ENCODE data around the gene RBM3.
"Not testable (repeated sequence)": the region's sequence is repeated elsewhere in the genome, so short reads cannot be mapped to it uniquely, and the experiment has no call there.

The RBM3 gene

GRCh38 chrX:48574270-48575266 lies at the start of gene RBM3:
TSS of gene RBM3 (plus strand) at chrX:48574484. CDS start at chrX:48575181, 697 bp downstream.
- DNase-seq = peak; percentile 96

GRCh38 chrX:48525853-48526252 lies 48.4 kb upstream of the RBM3 start:
- not testable (repeated sequence) for DNase-seq

DNA sequence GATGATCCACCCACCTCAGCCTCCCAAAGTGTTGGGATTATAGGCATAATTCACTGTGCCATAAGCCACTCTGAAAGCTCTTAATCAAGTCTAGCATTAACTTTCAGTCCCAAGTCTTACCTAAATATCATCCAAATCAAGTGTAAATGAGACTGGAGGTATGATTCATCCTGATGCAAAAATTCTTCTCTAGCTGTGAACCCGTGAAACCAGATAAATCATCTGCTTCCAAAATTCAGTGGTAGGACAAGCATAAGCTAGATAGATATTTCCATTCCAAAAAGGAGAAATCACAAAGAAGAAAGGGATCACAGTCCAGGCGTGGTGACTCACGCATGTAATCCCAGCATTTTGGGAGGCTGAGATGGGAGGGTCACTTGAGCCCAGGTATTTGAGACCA lies 43.5 kb upstream of the RBM3 start:
- DNase-seq = no peak

GRCh38 chrX:48531358-48531959 lies 42.8 kb upstream of the RBM3 start:
- DNase-seq = peak; percentile 55

DNA sequence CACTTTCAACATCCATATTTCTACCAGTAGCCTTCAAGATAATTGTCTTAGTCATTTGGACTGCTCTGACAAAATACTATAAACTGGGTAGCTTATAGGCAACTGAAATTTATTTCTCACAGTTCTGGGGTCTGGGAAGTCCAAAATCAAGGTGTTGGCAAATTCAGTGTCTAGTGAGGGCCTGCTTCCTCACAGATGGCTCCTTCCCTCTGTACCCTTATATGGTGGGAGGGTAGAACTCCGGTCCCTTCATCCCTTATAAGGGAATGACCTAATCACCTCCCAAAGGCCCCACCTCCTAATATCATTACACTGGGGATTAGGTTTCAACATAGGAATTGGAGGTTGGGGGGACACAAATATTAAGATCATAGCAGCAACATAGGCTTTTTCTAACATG lies 42.1 kb upstream of the RBM3 start:
- DNase-seq = no peak

DNA sequence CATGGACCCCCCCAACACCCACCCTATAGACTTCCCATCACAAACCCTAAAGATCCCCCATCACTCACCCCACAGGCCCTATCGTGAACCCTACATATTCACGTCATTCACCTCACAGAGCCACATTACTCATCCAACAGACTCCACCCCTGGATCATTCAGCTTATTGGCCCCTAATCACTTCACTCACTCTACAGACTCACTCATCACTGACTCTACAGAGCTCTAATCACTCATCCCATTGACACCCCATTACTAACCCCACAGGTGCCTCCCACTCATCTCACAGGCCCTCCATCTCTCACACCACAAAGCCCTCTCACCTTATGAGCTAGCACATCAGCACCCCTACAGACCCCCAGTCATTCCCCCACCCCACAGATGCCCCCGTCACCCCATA lies 41.1 kb upstream of the RBM3 start:
- DNase-seq = no peak

DNA sequence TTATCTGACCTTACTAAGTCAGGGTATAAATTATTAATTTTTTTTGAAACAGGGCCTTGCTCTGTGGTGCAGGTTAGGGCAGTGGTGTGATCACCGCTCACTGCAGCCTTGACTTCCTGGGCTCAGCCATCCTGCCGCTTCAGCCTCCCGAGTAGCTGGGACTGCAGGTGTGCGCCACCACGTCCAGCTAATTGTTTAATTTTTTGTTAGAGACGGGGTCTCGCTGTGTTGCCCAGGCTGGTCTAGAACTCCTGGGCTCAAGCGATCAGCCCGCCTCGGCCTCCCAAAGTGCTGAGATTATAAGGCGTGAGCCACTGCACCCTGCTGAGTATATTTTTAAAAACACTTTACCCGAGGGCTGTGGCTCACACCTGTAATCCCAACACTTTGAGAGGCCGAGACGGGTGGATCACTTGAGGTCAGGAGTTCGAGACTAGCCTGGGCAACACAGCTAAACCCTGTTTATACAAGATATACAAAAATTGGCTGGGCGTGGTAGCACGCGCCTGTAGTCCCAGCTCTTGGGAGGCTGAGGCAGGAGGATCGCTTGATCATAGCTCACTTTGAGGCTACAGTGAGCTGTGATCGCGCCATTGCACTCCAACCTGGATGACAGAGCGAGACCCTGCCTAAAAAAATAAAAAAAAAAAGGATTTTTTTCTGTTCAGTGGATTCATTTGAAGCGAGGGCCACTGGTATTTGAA lies 35.5 kb upstream of the RBM3 start:
- DNase-seq = no peak

- DNase-seq = peak; percentile 98
Measured at GRCh38 chrX:48539345-48540027, 34.8 kb upstream of the RBM3 start, which contains the start of gene TBC1D25. TSS of gene TBC1D25 (plus strand) at chrX:48539714. CDS start at chrX:48539798, 84 bp downstream.

DNA sequence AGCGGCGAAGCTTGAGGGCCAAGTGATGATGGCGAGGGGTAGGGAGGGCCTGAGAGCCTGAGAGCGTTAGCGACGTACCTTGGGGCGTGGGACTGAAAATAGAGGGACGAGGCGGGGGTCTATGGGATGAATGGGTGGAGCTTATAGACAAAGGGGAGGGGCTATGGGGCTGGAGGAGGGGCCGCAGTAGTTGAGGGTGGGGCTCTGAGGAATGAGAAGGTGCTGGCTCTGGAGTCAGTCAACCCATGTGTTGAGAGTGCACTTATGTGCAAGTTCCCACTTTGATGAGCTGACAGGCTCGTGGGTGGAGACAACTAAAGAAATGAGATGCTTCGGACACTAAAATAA lies 34.3 kb upstream of the RBM3 start:
- DNase-seq = peak; percentile 64

GRCh38 chrX:48540480-48540879 lies 33.8 kb upstream of the RBM3 start:
- no peak for DNase-seq

- DNase-seq = no peak
Measured at GRCh38 chrX:48541140-48541814, 33.0 kb upstream of the RBM3 start.

DNA sequence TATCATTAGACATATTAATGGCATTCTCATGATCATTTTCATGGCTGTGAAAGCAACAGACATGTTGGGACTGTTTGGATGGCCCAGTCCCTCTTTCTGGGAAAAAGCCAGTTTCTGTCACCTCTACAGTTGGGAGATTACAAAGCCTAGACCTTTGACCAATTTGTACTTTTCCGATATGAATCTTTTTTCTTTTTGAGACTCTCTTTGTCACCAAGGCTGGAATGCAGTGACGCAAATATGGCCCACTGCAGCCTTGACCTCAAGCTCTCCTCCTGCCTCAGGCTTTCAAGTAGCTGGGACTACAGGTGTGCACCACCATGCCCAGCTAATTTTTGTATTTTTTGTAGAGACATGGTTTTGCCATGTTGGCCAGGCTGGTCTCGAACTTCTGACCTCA lies 25.4 kb upstream of the RBM3 start:
- no peak for DNase-seq

DNA sequence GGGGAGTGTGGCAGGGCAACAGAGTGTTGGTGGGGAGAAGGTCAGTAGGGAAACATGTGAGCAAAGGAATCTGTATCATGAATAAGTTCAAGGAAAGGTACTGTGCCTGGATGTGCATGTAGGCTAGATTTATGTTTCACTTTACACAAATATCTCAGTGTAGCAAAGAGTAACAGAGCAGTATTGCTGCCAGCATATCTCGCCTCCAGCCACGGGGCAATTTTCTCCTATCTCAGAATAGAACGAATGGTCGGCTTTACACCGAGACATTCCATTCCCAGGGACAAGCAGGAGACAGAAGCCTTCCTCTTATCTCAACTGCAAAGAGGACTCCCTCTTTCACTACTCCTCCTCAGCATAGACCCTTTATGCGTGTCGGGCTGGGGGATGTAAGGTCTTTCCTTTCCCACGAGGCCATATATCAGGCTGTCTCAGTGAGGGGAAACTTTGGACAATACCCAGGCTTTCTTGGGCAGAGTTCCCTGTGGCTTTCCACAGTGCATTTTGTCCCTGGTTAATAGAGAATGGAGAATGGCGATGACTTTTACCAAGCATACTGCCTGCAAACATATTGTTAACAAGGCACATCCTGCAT lies 18.5 kb upstream of the RBM3 start:
- not testable (repeated sequence) for DNase-seq

- DNase-seq = peak; percentile 67
Measured at GRCh38 chrX:48558271-48558670, 16.0 kb upstream of the RBM3 start.

GRCh38 chrX:48559636-48560035 lies 14.6 kb upstream of the RBM3 start:
- no peak for DNase-seq

GRCh38 chrX:48560056-48560455 lies 14.2 kb upstream of the RBM3 start:
- no peak for DNase-seq

GRCh38 chrX:48560681-48561080 lies 13.6 kb upstream of the RBM3 start:
- DNase-seq = no peak

DNA sequence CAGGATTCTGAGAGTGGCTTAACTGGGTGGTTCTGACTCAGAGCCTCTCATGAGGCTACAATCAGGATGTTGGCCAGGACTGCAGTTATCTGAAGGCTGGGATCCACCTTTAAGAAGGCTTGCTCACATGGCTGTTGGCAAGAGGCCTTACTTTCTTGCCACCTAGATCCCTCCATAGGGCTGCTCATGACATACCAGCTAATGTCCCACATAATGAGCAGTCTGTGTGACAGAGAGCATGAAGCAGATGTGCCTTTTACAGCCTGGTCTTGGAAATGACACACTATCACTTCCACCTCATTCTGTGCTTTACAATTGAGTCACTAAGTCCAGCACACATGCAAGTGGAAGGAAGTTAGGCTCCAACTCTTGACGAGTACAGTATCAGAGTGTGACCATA lies 4.3 kb upstream of the RBM3 start:
- DNase-seq = peak; percentile 89

GRCh38 chrX:48573690-48574269 lies 504 bp upstream of the RBM3 start:
- no peak for DNase-seq

DNA sequence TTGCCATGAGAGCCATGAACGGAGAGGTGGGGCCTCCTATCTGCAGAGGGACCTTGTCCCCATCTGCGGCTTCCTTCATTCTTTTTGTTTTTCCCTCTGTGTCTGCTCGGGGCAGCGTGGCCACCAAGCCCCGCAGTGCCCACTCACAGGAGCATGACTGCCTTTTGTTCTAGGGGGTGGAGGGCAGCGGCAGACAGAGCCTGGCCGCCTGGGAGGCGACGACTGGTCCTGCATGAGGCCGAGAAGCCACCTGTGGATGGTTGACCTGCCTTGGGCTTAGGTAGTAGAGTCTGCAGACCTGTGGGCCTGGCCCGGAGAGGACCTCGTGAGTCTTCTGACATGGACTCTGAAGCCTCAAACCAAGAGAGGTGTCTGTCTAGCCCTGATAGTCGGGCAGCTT lies 1.4 kb downstream of the RBM3 start:
- DNase-seq = no peak

- DNase-seq = no peak
Measured at GRCh38 chrX:48576108-48576507, 1.8 kb downstream of the RBM3 start.
